ENCODE measurements around the gene TSHZ2. TPM values are rescaled to one million over a fixed set of nuclear protein-coding genes. Genes with fewer than 3 reads are reported as not detected.

The TSHZ2 gene
- total RNA-seq, 1 experiment from 2014 or later, result 0.07 TPM

DNA sequence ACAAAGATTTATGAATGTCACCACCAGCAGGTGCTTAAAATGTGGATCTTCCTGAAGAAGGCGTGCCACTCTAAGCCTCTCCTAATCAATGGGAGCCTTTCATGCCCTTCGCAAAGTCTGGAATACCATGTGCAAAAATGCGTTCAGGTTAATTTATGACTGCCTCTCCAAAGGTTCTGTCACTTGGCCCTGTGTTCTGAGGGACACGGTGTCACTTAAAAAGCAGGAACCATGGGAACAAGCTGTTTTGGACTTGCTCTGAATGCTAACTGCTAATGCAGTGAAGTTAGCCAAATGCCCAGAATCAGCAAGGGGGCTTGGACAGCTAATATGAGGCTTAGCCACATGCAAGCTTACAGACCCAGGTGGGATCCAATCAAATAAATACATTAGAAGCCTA, 250.3 kb downstream of the TSHZ2 start:
- intact Hi-C loops (cut with micrococcal nuclease), result loop anchor here (10.0 kb wide), 1 partner anchor 722 kb away; no protein-coding TSS in a partner anchor
- no peak for ATAC-seq
- H3K9ac ChIP-seq (ENCODE audit: low read length), result no peak overlapping the region
- no peaks in the 10 kb centered on the region for H3K79me2 ChIP-seq (ENCODE audit: insufficient read depth, low read length)
- no TSS peak for BruUV-seq (replicated peaks)
- no peak for DNase-seq (ENCODE audit: low read depth, low spot score)
- ChIA-PET CTCF (no interaction called here), RAD21 (ENCODE audit: low non-redundant PET in 1 of 2, low total read pairs in 2 of 2, uncharacterized antibody in 2 of 2, unreplicated experiment in 2 of 2) (no interaction called here), POLR2A (no interaction called here)
- H3K4me1 ChIP-seq (ENCODE audit: control insufficient read depth in 1 of 2, insufficient read depth in 2 of 2, low read length in 2 of 2), result peaks cover 0 to 14% of the 10 kb centered on the region in 2 experiments; a peak in 2 of 4 replicates
- no peak for TF ChIP-seq CEBPB (IDR thresholded peaks at IDR 0.05; ENCODE audit: low read depth)
- TF ChIP-seq ZBTB33 (IDR thresholded peaks at IDR 0.05; ENCODE audit: extremely low read depth, insufficient replicate concordance, low read length), result no peak
- no peak for TF ChIP-seq TCF7L2 (IDR thresholded peaks at IDR 0.05; ENCODE audit: borderline replicate concordance, extremely low read depth, insufficient read depth, insufficient read length)
- no peak for TF ChIP-seq POLR2AphosphoS5 (IDR thresholded peaks at IDR 0.05; ENCODE audit: low read depth, low read length)
- no peak for TF ChIP-seq MAX (IDR thresholded peaks at IDR 0.05)
- no peak for TF ChIP-seq ELF1 (IDR thresholded peaks at IDR 0.05; ENCODE audit: borderline replicate concordance, low read depth)
- no peak for TF ChIP-seq ZFX (IDR thresholded peaks at IDR 0.05)
- no peak for TF ChIP-seq YY1 (IDR thresholded peaks at IDR 0.05; ENCODE audit: extremely low read depth, insufficient replicate concordance, low read depth, low read length)
- TF ChIP-seq SIN3A (IDR thresholded peaks at IDR 0.05; ENCODE audit: low read depth), result no peak
- TF ChIP-seq ZNF274 (IDR thresholded peaks at IDR 0.05; ENCODE audit: low read depth, low read length), result no peak
- TF ChIP-seq SP1 (IDR thresholded peaks at IDR 0.05; ENCODE audit: low read depth), result no peak
- TF ChIP-seq CBX3 (IDR thresholded peaks at IDR 0.05; ENCODE audit: low read depth), result no peak
- no peak for TF ChIP-seq SRF (IDR thresholded peaks at IDR 0.05; ENCODE audit: low read depth)
- TF ChIP-seq REST (IDR thresholded peaks at IDR 0.05; ENCODE audit: low read depth), result no peak
- no peaks in the 10 kb centered on the region for H3K36me3 ChIP-seq (ENCODE audit: control insufficient read depth in 1 of 2, insufficient read depth in 2 of 2, low read length in 2 of 2)
- H2AFZ ChIP-seq (ENCODE audit: low read depth, low read length, poor library complexity, severe bottlenecking), result no peak overlapping the region
- H3K4me2 ChIP-seq (ENCODE audit: low read length), result no peak overlapping the region
- no peaks in the 10 kb centered on the region for H4K20me1 ChIP-seq (ENCODE audit: insufficient read depth)
- H3K4me3 ChIP-seq (replicated peaks in 1 of 2; ENCODE audit: low read depth in 1 of 2, low read length in 2 of 2), result no peak overlapping the region
- H3K9me2 ChIP-seq (ENCODE audit: insufficient read depth), result no peaks in the 10 kb centered on the region
- H3K9me3 ChIP-seq (ENCODE audit: control insufficient read depth in 1 of 2, insufficient read depth in 1 of 2, low read depth in 1 of 2, low read length in 2 of 2), result no peaks in the 10 kb centered on the region
- H3K27me3 ChIP-seq (ENCODE audit: insufficient read depth, low read length), result no peaks in the 10 kb centered on the region; the same call in 1 of the 2 replicates
- no peak overlapping the region for H3K27ac ChIP-seq (ENCODE audit: low read depth, low read length)

Data from HCT116 (cell line).